Amniotic epithelial cell (primary cell): Measurements from ENCODE around the gene GRID2IP.
"Not testable (repeated sequence)": the region's sequence is repeated elsewhere in the genome, so short reads cannot be mapped to it uniquely, and the experiment has no call there.

Source experiments
- DNase-seq: peaks from one replicate; pipeline ENCODE4 v3.0.0-alpha.2; 2010; ENCODE audit warnings: low read depth

The GRID2IP gene

GRCh38 chr7:6487184-6487545 lies 64.1 kb downstream of the GRID2IP start:
- DNase-seq = no peak

DNA sequence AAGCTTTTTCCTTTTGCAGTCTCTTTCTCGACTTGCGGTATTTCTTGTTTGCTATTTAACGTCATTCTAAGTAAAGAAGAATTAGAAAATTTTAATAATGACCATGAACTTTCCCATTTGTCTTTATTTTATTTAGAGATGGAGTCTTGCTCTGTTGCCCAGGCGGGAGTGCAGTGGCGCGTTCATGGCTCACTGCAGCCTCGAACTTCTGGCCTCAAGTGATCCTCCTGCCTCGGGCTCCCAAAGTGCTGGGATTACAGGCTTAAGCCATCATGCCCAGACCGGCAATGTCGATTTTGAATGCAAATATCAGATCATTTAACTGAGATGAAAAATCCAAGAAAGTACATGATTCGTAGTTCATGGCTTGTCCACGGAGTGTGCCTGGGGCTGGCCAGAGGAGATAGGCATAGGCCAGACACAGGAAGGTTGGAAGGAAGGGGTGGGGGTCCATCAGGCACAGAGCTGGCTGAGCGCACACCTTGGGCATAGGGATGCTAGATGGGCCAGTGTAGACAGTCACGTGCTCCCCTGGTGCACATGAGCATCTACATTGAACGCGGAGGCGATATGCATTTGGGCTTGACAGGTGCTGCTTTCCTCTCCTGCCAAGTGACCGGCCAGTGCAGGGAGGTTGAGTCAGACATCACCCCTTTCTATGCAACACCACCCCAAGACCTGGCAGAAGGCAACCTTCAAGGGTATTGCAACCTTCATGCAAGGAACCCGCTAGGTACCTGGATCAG lies 64.7 kb downstream of the GRID2IP start:
- DNase-seq = no peak

DNA sequence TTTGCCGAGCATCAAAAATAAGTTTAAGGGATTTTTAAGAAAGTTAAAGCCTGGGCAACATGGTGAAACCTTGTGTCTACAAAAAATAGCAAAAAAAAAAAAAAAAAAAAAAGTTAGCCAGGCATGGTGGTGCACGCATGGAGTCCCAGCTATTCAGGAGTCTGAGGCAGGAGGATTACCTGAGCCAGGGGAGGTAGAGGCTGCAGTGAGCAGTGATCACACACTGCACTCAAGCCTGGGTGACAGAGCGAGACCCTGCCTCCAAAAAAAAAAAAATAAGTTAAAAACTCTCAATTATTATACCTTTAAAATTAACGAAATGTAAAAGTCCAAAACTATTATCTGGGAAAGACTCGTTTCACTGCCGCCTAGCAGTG lies 68.5 kb downstream of the GRID2IP start:
- no peak for DNase-seq

DNA sequence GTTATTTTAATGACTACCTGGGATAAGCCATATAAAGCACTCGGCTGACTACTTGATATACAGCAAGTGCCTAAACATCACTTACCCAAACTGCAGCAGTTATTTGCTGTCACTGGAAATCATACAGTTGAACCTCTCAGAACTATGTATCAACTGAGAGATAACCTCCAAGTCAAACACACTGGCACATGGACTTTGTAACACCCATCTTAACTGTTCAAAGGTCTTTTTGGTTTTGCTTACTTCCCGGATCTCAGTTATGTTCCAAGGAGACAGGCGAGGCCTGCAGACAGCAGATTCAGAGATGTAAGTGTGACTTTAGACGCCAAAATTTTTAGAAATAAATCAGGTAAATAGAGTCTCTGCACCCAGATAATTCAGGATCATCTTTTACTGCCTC lies 69.0 kb downstream of the GRID2IP start:
- no peak for DNase-seq

DNA sequence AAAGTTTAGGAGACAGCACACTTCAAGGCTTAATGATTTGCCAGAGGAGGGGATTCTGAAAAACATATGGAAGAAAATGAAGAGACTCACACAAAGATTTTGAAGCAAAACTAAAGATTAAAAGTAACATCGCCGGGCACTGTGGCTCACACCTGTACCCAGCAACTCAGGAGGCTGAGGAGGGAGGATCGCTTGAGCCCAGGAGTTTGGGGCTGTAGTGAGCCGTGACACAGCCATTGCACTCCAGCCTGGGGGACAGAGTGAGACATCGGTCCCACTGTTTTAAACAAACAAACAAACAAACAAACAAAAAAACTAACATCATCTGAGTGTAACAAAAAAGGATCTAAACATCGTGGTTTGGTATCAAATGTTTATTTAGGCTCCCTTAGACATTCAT lies 69.8 kb downstream of the GRID2IP start:
- no peak for DNase-seq

- DNase-seq = no peak
These were observed 71.0 kb downstream of the GRID2IP start for GRCh38 chr7:6480323-6480660.

GRCh38 chr7:6479067-6479466 lies 72.2 kb downstream of the GRID2IP start:
- DNase-seq = no peak

DNA sequence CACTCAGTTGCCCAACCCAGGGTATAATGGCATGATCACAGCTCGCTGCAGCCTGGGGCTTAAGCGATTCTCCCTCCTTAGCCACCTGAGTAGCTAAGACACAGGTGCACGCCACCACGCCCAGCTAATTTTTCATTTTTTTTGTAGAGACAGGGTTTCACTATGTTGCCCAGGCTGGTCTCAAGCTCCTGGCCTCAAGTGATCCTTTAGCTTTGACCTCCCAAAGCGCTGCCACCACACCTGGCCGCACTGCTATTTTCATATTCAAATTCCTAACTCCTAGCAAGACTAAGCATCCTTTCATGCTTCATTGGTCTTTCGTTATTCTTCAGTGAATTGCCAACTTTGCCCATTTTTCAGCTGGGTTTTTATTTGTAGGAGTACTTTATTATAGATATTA lies 73.1 kb downstream of the GRID2IP start:
- DNase-seq = no peak

DNA sequence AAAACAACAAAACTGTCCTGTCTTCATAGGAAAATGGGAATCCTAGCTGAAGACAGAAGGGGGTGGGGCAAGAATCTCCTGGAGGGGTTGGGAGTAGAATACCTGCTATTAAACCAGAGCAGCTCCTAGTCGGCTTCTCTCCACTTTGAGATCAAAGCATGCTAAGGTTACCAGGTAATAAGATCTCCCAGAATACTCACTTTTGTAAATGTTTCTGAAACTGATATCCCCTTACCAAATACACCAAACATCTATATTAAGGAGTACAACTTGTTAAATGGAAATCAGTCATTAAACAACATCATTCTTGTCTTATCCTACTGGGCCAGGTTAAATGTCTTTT lies 74.0 kb downstream of the GRID2IP start:
- DNase-seq = no peak

DNA sequence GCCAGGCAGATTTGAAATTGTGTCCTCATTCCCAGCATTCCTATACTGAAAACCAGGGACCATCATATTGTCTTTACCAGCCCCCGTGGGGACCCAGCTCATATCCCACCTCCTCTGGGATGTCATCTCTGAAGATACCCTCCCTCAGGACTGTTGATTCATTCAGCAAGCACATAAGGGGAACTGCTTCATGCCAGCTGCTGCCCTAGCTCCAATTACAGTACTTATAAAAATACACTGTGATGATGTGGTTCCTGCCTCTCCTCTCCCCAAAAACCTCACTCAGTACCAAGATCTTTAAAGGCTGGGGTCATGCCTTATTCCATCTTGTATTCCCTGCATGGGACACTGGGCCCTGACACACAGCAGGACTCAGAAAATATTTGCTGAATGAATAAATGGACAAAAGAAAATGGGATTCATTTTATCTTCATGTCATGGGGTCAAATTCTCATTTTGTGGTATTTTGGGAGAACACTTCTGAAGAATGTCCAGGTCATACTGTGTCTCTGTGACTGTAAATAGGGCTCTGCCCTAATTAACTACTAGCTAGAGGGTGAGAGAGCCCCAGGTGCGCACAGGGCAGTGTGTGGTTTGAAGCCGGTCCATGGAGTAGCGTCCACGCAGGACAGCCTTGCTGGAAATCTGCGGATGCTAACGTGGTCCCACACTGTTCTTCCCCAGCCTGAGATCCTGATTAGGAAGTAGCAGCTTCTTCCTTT lies 74.5 kb downstream of the GRID2IP start:
- no peak for DNase-seq

GRCh38 chr7:6475433-6476186 lies 75.7 kb downstream of the GRID2IP start:
- no peak for DNase-seq

DNA sequence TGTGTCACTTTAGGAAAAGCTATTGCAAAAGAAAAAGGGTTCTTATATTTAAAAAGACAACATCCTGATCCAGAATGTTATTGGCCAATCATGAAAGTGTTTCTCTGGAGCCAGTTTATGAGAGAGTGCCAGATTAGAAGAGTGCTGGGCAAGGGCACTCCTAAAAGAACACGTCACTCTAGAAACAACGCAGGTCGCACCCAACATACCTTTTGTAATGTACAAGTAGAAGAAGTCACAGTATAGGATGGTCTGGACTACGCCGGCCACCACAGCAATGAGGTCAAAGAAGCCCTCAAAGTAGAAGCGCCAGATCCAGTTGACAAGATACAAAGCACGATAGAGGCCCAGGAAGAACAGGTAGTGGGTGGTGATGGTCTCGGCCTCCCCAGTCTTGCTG lies 85.4 kb downstream of the GRID2IP start:
- no peak for DNase-seq

- DNase-seq = not testable (repeated sequence)
These were observed 87.7 kb downstream of the GRID2IP start for GRCh38 chr7:6463609-6464008.

- no peak for DNase-seq
These were observed 89.2 kb downstream of the GRID2IP start for GRCh38 chr7:6461946-6462550.

DNA sequence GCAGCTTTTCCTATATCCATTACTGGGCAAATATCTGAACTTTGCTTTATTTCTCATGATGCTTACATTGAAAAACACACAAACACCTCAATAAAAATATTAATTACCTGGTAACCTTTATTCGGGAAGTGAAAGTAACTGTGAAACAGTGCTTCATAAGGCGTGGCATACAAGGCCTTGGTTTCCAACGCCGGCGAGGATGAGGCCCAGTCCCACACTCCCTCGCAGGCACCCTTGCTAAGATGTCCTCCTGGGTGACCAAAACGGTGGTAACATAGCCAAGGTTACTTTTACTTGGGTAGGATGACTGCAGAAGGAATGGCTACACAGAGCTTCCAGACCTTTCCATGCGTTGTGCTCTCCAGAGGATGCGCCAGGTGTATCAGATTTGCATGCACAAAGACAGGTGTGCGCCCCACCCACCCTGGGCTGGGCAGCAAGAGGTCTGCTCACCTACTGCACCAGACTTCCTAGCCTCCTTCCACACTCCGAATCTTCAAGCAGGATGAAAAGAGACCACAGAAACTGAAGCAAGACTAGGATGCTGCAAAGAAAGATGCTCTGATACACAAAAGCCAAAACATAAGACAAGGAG lies 90.2 kb downstream of the GRID2IP start:
- DNase-seq = no peak

- DNase-seq = no peak
These were observed 91.0 kb downstream of the GRID2IP start for GRCh38 chr7:6460303-6460702.

GRCh38 chr7:6458676-6459075 lies 92.6 kb downstream of the GRID2IP start:
- DNase-seq = not testable (repeated sequence)

DNA sequence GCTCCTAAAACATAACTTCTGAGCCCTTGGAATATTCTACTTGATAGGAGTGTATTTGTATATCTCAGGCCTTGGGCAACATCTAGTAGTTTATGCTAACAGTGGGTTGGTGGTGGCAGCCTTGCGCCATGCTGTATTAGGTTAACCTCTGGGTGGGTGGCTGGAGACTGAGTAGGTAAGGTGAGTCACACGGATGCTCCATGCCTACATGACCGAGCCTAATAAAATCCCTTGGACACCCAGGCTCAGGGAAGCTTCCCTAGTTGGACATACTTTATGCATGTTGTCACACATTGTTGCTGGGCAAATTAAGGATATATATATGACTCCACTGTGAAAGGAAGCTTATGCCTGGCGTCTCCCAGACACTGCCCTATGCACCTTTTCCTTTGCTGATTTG lies 97.5 kb downstream of the GRID2IP start:
- peak; percentile 95 for DNase-seq

DNA sequence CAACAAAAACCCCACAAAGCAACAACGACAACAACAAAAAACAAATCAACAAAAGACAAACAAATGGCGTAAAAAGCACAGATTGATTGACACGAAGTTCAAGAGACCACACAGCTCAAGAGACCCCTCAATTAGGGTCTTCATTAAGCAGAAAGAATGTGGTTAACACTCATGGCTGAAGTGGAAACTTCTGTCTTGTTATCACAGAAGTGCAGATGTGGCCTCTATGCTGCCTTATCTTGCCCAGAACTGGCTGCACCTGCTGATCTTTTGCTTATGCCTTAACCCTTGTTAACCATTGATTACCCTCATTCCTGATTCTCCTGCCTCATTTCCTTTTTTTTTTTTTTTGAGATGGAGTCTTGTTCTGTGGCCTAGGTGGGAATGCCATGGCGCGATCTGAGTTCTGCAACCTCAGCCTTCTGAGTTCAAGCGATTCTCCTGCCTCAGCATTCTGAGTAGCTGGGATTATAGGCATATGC lies 100.0 kb downstream of the GRID2IP start:
- no peak for DNase-seq

DNA sequence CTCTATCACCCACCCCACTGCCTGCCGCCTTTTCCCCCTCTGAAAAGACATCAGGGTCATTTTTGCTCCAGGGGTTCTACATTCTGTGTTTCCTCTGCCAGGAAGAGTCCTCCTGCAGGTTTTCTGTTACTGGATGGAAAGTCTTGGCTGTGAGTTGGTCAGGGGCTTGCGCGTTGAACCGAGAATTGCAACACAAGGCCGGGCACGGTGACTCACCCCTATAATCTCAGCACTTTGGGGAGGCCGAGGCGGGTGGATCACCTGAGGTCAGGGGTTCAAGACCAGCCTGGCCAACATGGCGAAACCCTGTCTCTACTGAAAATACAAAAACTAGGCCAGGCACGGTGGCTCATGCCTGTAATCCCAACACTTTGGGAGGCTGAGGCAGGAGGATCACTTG lies 100.7 kb downstream of the GRID2IP start:
- DNase-seq = peak; percentile 75

DNA sequence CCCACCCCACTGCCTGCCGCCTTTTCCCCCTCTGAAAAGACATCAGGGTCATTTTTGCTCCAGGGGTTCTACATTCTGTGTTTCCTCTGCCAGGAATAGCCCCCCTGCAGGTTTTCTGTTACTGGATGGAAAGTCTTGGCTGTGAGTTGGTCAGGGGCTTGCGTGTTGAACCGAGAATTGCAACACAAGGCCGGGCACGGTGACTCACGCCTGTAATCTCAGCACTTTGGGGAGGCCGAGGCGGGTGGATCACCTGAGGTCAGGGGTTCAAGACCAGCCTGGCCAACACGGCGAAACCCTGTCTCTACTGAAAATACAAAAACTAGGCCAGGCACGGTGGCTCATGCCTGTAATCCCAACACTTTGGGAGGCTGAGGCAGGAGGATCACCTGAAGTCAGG lies 101.4 kb downstream of the GRID2IP start:
- DNase-seq = peak; percentile 81

DNA sequence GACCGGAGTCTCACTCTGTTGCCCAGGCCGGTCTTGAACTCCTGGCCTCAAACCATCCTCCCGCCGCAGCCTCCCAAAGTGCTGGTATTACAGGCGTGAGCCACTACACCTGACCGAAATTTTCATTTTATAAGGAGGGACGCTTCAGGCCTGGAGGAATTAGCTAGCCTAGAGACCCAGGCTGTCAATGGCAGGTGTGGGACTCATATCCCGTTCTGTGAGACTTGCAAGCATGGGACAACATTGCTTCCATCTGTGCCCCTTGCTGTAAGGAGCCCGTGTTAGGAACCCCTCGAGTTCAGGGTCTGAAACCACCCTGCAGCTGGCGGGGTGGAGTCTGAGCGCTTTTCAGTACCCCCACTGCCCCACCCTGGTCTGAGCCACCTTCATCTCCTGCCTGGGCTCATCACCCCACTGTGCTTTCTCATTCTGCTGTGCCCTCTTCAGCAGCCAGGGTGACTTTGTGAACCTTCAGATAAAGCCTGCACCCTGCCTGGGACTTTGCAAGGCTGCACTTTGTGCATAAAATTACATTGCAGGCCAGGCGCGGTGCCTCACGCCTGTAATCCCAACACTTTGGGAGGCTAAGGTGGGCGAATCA lies 102.2 kb downstream of the GRID2IP start:
- DNase-seq = no peak
